GM21717 (cell line): ENCODE results near the gene GABRA4.

Experiments used
- ATAC-seq: cut with Tn5 transposase; IDR thresholded peaks from one replicate; pipeline ENCODE4 v1.9.1; 2021; ENCODE audit warnings: mild to moderate bottlenecking, moderate library complexity; ENCODE audit not compliant: unreplicated experiment

The GABRA4 gene

DNA sequence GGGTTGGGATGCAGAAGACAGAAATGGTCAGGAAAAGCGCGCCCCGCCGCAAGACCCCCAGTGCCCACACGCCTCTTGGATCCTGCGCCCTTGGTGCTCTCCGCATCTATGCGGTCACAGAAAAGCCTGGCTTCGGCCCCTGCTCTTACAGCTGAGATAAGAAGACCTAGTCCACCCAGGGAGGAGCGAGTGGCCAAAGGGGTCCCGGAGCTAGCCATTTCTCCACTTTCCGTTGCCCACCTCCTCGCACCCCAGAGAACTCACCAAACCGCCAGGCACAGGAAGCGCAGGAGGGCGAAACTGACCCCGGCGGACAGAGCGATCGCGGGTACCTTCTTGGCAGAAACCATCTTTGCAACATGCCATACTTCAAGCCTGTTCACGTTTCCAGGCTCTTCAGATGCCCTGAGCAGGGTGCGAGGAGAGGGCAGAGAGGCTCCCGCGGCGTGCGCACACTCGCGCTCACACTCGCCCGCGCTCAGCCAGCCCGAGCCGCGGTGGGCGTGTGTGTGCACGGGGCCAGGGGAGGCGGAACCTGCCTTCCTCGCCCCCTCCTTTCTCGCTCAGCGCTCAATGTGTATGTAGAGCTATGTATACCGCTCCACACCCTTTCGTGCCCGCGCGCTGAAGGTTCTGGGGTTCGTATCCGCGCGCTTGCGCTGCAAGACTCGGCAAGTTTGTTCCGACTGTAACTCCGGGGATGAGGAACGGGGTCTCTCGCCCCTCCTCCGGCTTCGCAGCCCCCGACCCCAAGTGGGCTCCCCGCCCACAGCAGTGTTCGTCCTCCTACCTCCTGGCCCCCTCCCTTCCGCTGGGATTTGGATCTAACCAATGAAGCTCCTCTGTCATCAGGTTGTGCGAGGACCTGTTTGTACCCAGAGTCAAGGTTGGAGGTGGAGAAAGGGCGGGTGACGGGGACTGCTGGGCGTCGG is at the start of gene GABRA4:
GABRA4 (minus strand) TSS at position 507 of the 932 bp plus-strand sequence; CDS start at position 350, 157 bp downstream.
- ATAC-seq, result no peak

DNA sequence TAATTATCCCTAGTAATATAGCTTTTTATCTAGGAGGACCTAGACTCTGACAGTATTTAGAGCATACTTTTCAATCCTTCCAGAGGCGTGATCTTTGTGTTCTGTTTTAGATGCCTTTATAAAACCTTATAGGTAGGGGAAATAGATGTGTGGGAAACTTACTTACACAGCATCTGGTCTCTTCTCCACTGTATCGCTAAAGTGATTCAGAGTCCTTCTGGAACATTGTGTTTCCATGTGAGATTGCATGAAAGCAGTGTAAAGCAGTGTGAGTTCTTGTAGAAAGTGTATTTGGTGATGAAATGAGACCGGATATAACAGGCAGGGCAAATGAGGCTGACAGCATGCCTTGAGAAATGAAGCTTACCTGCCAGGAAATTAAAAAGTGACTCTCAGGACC is 47.4 kb upstream of the GABRA4 start:
- no peak for ATAC-seq

DNA sequence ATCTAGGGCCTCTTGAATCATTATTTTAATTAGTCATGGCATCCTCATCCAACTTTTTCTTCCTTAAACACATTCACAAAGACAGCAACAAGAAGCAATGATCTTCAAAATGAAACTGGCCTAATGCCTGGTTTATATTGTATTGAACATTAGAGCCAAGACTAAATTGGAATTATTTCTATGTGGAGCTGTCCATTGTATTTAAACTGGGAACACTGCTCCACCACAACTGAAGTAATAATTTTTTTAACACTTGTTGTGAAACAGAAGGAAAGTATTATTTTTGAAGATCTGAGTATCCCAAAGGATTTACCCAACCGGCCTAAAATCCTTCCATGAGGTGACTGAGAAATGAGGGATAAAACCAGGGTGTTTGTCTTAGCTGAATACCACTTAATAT is 44.9 kb upstream of the GABRA4 start:
- no peak for ATAC-seq

DNA sequence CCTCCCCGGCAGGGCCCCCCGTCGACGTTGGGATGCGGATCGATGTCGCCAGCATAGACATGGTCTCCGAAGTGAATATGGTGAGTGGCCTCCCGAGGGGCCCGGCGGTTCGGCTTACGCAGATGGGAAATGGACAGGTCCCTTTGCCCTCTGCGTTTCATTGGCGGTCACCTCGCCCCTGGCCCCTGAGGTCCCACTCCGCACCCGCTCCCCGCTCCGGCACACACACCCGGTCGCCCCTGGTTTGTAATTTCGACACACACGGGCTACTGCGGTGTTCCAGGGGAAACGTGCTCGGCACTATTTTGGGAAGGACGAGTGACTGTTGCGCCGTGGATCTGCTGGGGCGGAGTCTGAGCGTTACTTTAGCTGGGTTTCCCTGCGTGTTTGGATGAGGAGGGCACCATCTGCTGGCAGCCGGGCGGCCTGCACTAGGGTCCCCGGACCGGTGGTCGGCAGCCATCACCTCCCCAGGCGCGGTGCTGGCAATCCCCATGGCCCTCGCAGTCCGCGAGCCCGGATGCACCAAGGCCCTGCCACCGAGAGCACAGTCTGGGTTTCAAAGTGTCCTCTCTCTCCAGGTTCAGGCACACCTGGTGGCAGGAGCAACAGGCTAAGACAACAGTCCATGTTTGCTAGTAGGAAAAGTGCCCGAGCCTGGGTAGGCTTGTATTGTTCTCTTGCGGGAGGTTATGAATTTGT is 39.2 kb upstream of the GABRA4 start:
- peak; percentile 92 for ATAC-seq

DNA sequence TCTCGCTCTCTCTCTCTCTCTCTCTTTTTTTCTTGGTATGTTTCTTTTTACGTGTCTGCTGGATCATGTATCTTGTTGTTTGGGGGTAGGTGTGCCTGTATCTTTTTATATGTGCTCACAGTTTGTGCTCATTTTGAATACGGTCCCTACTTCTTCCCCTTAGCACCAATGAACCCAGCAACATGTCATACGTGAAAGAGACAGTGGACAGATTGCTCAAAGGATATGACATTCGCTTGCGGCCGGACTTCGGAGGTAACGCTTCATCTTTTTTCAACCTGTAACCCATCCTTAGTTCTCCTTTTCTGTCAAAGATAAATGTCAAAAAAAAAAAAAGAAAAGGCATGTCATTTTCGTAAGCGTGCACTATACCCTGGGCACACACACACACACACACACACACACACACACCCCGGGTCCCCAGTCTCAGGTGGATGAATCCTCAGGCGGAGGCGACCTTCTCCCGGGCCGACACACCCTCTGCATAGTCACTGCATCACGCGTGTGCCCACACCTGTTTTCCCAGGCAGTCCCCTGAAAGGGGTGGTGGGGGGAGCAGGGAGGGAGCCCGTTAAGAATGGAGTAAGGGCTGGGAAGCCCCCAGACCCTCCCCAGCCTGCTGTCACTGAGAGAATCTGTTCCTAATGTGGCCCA is 38.5 kb upstream of the GABRA4 start:
- ATAC-seq, result no peak

DNA sequence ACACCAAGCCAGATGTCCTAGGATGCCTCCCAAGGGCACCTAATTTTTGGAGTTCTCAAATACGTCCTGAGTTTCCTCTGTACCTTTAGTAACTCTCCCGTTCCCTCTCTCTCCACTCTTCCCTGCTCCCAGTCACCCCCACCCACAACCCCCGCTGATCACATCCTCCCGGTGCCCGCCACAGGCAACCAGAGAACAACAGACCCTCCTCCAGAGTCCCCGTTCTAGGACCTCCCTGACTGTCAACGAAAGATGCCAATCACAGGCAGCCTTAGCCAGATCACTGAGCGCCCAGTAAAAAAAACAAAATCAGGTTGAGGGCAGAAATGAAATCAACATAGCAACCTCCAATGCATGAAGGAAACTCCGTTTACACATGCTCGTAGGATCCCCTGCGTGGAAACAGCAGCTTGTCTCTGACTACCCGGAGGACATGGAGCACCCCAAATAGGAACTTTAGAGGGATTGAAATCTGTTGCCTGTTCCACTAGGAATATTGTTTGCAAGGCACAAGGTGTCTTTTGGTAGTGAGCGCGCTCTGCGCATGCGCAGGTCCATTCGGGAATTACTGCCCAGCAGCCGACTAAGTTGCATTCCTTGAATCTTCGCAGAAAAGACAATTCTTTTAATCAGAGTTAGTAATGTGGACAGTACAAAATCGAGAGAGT is 37.8 kb upstream of the GABRA4 start, which contains the start of gene GABRB1:
GABRB1 (plus strand) TSS at position 557 of the 668 bp plus-strand sequence.
- ATAC-seq, result no peak

DNA sequence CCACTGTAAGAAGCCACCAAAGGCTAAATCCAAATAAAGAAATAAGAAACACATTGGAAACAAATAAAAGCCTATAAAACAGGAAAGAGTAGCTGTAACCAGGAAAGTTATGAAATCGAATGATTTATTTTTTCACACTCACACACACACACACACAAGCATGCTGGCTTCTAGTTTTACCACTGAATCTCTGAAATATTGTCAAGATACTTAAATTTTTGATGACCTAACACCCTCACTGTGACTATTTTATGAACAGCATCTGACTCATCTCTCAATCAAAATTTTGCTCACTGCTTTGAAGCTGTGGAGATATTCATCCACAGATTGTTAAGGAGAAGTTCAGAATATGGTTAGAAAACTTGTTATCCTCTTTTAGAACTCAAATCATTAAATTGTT is 24.1 kb upstream of the GABRA4 start:
- ATAC-seq, result no peak

DNA sequence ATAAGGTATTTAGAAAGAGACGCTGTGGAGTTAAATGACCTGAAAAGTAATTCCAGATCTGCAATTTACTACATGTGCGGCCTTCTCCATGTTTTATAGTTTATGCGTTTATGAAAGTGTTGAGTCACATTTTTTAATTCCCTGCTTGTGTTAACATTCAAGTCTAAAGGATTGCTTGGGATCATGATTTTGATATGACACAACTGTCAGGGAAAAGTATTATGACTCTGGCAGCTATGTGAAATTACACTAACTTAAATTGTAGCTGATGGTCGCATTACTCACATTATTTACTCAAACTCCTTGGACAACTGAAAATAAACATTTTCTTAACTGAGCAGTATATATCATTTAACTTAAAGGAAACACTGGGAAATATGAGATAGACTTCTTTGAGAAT is 23.7 kb upstream of the GABRA4 start:
- no peak for ATAC-seq

DNA sequence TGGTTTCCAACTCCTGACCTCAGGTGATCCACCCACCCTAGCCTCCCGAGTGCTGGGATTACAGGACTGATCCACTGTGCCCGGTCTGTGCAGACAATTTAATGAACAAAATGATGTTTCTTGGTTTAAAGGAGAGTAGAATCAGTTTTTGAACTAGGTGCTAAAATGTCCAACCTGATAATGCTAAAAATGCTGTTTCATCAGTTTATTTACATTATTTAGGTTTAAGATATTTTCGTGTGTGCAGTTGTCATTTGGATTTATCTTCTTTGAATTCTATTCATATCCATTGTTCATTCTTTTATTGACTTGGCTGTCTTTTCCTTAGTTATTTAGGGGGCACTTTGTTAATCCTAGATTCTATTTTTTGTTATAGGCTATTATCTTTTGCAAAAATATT is 20.0 kb upstream of the GABRA4 start:
- no peak for ATAC-seq

- ATAC-seq, result no peak
Observed at GRCh38 chr4:47012676-47013075, 19.3 kb upstream of the GABRA4 start.

- ATAC-seq, result peak; percentile 85
Observed at GRCh38 chr4:47010912-47011446, 17.6 kb upstream of the GABRA4 start.

DNA sequence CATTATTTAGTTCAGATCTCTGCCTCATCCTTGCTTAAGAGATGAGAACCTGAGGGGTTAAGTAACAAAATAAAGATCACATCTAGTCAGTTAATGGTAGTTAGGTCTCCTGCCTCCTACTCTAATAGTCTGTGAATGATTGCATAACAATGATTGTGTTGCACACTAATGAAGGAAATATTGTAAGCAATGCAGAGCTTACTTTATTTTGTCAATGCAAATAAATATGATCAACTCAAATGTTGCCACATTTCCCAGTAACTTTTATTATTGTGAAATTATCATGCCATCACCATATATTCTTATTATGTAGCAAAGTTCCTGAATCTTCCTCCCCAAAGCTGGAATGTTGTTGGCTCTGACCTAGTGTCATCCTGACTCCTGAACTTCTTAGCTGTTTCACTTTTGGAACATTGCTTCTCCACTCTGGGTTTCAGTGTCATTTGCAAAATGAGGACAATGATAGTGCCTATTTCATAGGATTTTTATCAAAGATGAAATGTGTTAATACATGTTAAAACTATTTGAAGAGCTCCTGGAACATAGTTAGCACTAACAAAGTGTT is 17.0 kb upstream of the GABRA4 start:
- peak; percentile 21 for ATAC-seq

- ATAC-seq, result no peak
Observed at GRCh38 chr4:47002580-47002979, 9.2 kb upstream of the GABRA4 start.

- ATAC-seq, result no peak
Observed at GRCh38 chr4:47000406-47000805, 7.0 kb upstream of the GABRA4 start.

GRCh38 chr4:46999566-46999965 is 6.2 kb upstream of the GABRA4 start:
- ATAC-seq, result no peak

DNA sequence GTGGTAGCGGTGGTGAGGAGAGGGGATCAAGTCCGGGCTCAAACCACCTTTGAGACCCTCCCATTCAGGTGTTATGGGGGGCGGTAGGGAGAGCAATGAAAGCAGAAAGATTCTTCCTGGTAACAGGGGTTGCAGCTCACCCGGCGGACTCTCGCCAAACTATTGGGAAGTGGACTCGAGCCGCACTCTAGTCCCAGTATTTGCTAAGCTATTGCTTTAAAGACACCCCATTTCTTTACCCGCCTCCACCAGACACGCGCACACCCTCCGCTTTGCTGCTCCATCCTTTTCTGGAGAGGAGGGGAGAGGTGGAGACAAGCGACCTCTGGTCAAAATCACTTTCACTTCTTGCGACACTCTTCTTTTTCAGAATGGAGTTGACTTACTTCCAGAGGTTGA is 625 bp upstream of the GABRA4 start:
- no peak for ATAC-seq

GRCh38 chr4:46992338-46992737 is 1.0 kb downstream of the GABRA4 start:
- ATAC-seq, result no peak

- ATAC-seq, result no peak
Observed at GRCh38 chr4:46986922-46987638, 6.3 kb downstream of the GABRA4 start.

DNA sequence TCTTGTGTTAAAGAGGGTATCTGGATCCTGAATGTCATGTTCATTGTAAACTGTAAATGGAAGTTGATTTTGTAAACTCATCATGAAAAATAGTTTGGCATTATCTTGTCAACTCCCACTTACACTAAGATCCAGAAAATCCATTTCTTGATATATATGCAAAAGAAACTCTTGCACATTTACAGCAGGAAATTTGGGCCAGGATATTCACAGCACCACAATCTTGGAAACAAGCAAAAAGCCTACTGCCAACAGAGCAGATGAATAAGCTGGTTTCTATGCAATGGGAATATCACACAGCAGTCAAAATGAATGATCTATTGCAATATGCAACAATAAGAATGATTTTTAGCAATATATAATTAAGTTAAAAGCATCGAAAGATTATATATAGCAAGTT is 8.6 kb downstream of the GABRA4 start:
- no peak for ATAC-seq

- ATAC-seq, result no peak
Observed at GRCh38 chr4:46980851-46981250, 12.5 kb downstream of the GABRA4 start.
